GM19043 (cell line): ENCODE data around the gene UTP20.

ENCODE experiments used
- ATAC-seq: cut with Tn5 transposase; IDR thresholded peaks from one replicate; pipeline ENCODE4 v1.9.1; 2021; ENCODE audit warnings: low read depth; ENCODE audit not compliant: unreplicated experiment

UTP20 gene

GRCh38 chr12:101424620-101425019 lies 144.7 kb downstream of the UTP20 start:
- ATAC-seq: no peak

DNA sequence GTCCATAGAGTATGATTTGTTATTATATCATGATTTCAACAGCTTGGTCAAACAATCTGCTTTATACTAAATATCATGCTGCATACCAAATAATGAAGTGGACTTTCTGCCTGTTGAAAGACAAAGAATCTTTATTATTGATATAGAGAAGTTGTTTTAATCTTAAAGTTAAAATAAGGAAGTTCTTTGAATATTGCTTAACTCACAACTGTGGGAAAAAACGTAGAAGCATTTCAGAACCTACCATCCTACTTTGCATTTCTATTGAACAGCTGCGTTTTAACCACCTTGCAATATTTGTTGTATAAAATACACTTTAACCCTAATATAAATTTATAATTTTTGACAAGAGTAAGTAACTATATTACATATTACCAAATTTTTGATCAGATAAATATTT lies 150.6 kb downstream of the UTP20 start:
- ATAC-seq: no peak

- ATAC-seq: no peak
These were observed 156.2 kb downstream of the UTP20 start for GRCh38 chr12:101436136-101436535.
